Astrocyte of the cerebellum (primary cell): Measurements from ENCODE around the gene CEP164.

Experiments
- DNase-seq: peaks from one replicate; pipeline ENCODE4 v3.0.0-alpha.2; 2011; ENCODE audit warnings: low read depth
- H3K4me3 ChIP-seq: 2 replicates; pipeline ENCODE4 v1.5.1; 2011; ENCODE audit warnings: mild to moderate bottlenecking, low read depth, low read length, moderate library complexity
- in situ Hi-C: cut with HindIII; loops from 2 replicates; pipeline ENCODE4 v1.10.0; 2017; ENCODE audit warnings: low sequenced_read_pairs
- TF ChIP-seq, protein P1 (sequence below): IDR thresholded peaks from 2 replicates; pipeline ENCODE4 v1.5.1; 2012; ENCODE audit warnings: low read length, low read depth, moderate library complexity, mild to moderate bottlenecking; ENCODE audit errors: missing control alignments

Gene CEP164

GRCh38 chr11:117380676-117381075, 53.0 kb downstream of the CEP164 start:
- H3K4me3 ChIP-seq = no peak overlapping the region
- no peak for DNase-seq
- TF ChIP-seq, protein P1, sequence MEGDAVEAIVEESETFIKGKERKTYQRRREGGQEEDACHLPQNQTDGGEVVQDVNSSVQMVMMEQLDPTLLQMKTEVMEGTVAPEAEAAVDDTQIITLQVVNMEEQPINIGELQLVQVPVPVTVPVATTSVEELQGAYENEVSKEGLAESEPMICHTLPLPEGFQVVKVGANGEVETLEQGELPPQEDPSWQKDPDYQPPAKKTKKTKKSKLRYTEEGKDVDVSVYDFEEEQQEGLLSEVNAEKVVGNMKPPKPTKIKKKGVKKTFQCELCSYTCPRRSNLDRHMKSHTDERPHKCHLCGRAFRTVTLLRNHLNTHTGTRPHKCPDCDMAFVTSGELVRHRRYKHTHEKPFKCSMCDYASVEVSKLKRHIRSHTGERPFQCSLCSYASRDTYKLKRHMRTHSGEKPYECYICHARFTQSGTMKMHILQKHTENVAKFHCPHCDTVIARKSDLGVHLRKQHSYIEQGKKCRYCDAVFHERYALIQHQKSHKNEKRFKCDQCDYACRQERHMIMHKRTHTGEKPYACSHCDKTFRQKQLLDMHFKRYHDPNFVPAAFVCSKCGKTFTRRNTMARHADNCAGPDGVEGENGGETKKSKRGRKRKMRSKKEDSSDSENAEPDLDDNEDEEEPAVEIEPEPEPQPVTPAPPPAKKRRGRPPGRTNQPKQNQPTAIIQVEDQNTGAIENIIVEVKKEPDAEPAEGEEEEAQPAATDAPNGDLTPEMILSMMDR = no peak
- in situ Hi-C loops = no loop called here

GRCh38 chr11:117381481-117382387, 54.1 kb downstream of the CEP164 start:
- DNase-seq = no peak
- TF ChIP-seq, protein P1 = no peak
- H3K4me3 ChIP-seq = no peak overlapping the region
- in situ Hi-C loops = no loop called here

- TF ChIP-seq, protein P1 = no peak
- DNase-seq = no peak
- no peak overlapping the region for H3K4me3 ChIP-seq
- in situ Hi-C loops = no loop called here
Measured at GRCh38 chr11:117382746-117383145, 55.1 kb downstream of the CEP164 start.

- peak; percentile 29 for DNase-seq
- no peak overlapping the region for H3K4me3 ChIP-seq
- in situ Hi-C loops = no loop called here
- TF ChIP-seq, protein P1 = no peak
Measured at GRCh38 chr11:117384045-117384444, 56.4 kb downstream of the CEP164 start.

DNA sequence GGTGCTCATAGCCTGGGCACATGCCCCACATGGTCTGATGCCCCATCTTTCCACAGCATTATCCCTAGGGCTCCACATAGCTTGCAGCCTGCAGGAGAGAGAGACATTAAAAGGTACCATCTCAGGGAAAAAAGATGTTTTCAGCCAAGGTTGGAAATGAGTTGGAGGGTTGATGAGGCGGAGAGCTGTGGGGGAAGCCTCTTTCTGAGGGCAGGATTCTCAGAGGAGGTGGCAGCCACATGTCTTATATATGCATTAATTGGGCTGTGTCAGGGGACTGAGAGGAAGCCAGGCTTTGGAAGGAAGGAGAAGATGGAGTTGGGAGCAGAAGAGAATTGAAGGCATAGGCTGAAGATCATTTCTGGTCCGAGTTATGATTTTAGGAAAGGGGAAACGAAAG, 57.8 kb downstream of the CEP164 start:
- no peak for DNase-seq
- TF ChIP-seq, protein P1 = no peak
- H3K4me3 ChIP-seq = no peak overlapping the region
- in situ Hi-C loops = no loop called here

DNA sequence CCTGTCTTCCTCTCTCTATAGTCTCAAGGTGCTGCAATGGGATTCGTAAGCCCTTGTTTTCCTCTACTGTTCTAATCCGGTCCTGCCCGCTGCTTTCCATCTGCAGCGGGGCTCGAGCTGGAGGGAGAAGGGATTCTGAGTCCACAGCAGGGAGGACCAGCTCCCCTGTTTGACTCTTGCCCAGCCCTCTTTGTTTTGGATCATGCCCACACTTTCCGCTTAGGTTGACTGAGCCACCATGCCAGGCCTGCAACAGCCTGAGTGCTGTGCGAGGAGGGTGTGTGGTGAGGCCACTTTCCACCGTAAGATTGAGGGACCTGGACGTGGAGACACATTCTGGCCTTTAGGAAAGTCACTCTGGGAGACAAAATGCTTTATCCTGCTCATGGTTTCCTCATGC, 58.3 kb downstream of the CEP164 start:
- TF ChIP-seq, protein P1 = no peak
- no peak for DNase-seq
- in situ Hi-C loops = no loop called here

More for the DNA sequence above, 58.3 kb downstream of the CEP164 start:
- no peak overlapping the region for H3K4me3 ChIP-seq
